ENCODE measurements around the gene CYP2R1. TPM values are rescaled to one million over a fixed set of nuclear protein-coding genes. Genes with fewer than 3 reads are reported as not detected.

The CYP2R1 gene
- total and polyA plus RNA-seq, 2 donors (not counting 3 experiments of a cell fraction or from before 2014, with no cell fraction given), result 5.8 to 8.0 TPM

GRCh38 chr11:14934641-14935351, 42.8 kb upstream of the CYP2R1 start:
- H3K4me2 ChIP-seq (ENCODE audit: insufficient read depth, low read length), result no peak overlapping the region
- H3K36me3 ChIP-seq (ENCODE audit: control insufficient read depth in 2 of 2, extremely low read depth in 1 of 2, insufficient read depth in 2 of 2, low read length in 2 of 2), result no peaks in the 10 kb centered on the region
- H4K20me1 ChIP-seq (replicated peaks; ENCODE audit: control insufficient read depth, extremely low read depth, insufficient read depth, low read length), result no peaks in the 10 kb centered on the region
- no peaks in the 10 kb centered on the region for H3K9me3 ChIP-seq (replicated peaks; ENCODE audit: control insufficient read depth, insufficient read depth, low read length)
- H3K9ac ChIP-seq (replicated peaks; ENCODE audit: extremely low read depth, insufficient read depth, low read length), result no peak overlapping the region
- no peak overlapping the region for H2AFZ ChIP-seq (ENCODE audit: low read depth, low read length)
- no peak overlapping the region for H3K4me3 ChIP-seq (replicated peaks in 1 of 3; ENCODE audit: insufficient read depth in 1 of 3, low read depth in 1 of 3, low read length in 3 of 3)
- dilution Hi-C loops (cut with MboI; ENCODE audit: extremely low pct_ligation_motif_present, low sequenced_read_pairs), result no loop called here
- intact Hi-C loops (cut with micrococcal nuclease), result no loop called here
- CTCF ChIA-PET, result no interaction called here
- H3K79me2 ChIP-seq (ENCODE audit: control insufficient read depth, insufficient read depth, low read length), result no peaks in the 10 kb centered on the region
- no peak for DNase-seq (ENCODE audit: low read depth, low spot score)
- H3K4me1 ChIP-seq (ENCODE audit: control insufficient read depth, extremely low read depth, insufficient read depth, low read length), result no peaks in the 10 kb centered on the region
- BruUV-seq (replicated peaks), result no TSS peak
- POLR2A ChIA-PET, result no interaction called here
- TF ChIP-seq FOS (IDR thresholded peaks at IDR 0.05; ENCODE audit: borderline replicate concordance, insufficient read depth, low read length), result no peak
- H3K9me1 ChIP-seq (replicated peaks; ENCODE audit: control insufficient read depth, extremely low read depth, insufficient read depth, low read length), result no peaks in the 10 kb centered on the region
- no peak for FAIRE-seq
- no peaks in the 10 kb centered on the region for H3K27me3 ChIP-seq (ENCODE audit: control insufficient read depth in 2 of 2, insufficient read depth in 2 of 2, low read length in 2 of 2)
- no peak overlapping the region for H3K27ac ChIP-seq (ENCODE audit: insufficient read depth, low read depth, low read length)

GRCh38 chr11:14932447-14932846, 40.4 kb upstream of the CYP2R1 start:
- no peak for FAIRE-seq
- no peak overlapping the region for H3K4me2 ChIP-seq (ENCODE audit: insufficient read depth, low read length)
- ChIA-PET POLR2A (no interaction called here), CTCF (no interaction called here)
- H2AFZ ChIP-seq (ENCODE audit: low read depth, low read length), result no peak overlapping the region
- H3K4me1 ChIP-seq (ENCODE audit: control insufficient read depth, extremely low read depth, insufficient read depth, low read length), result no peaks in the 10 kb centered on the region
- dilution Hi-C loops (cut with MboI; ENCODE audit: extremely low pct_ligation_motif_present, low sequenced_read_pairs), result no loop called here
- no peak overlapping the region for H3K27ac ChIP-seq (ENCODE audit: insufficient read depth, low read depth, low read length)
- H3K9ac ChIP-seq (replicated peaks; ENCODE audit: extremely low read depth, insufficient read depth, low read length), result no peak overlapping the region
- no peaks in the 10 kb centered on the region for H4K20me1 ChIP-seq (replicated peaks; ENCODE audit: control insufficient read depth, extremely low read depth, insufficient read depth, low read length)
- intact Hi-C loops (cut with micrococcal nuclease), result no loop called here
- no peak for DNase-seq (ENCODE audit: low read depth, low spot score)
- TF ChIP-seq FOS (IDR thresholded peaks at IDR 0.05; ENCODE audit: borderline replicate concordance, insufficient read depth, low read length) (no peak), MAX (IDR thresholded peaks at IDR 0.05; ENCODE audit: insufficient read depth, insufficient read length) (no peak), GATA2 (IDR thresholded peaks at IDR 0.05; ENCODE audit: insufficient read depth, insufficient read length, low read depth, low read length) (no peak), MYC (IDR thresholded peaks at IDR 0.05; ENCODE audit: low read depth, low read length) (no peak), CTCF (IDR thresholded peaks at IDR 0.05; ENCODE audit: extremely low read depth in 1 of 2, insufficient read depth in 1 of 2, low read depth in 1 of 2, low read length in 2 of 2) (no peak), POLR2A (IDR thresholded peaks at IDR 0.05; ENCODE audit: low read depth, low read length) (no peak), JUN (IDR thresholded peaks at IDR 0.05; ENCODE audit: borderline replicate concordance, insufficient read depth, insufficient read length, low read depth) (no peak), EZH2 (IDR thresholded peaks at IDR 0.05; ENCODE audit: borderline replicate concordance, low read depth, low read length, severe bottlenecking) (no peak), POLR2AphosphoS5 (IDR thresholded peaks at IDR 0.05; ENCODE audit: insufficient read depth, low read depth, low read length) (no peak)
- H3K36me3 ChIP-seq (ENCODE audit: control insufficient read depth in 2 of 2, extremely low read depth in 1 of 2, insufficient read depth in 2 of 2, low read length in 2 of 2), result no peaks in the 10 kb centered on the region
- H3K4me3 ChIP-seq (replicated peaks in 1 of 3; ENCODE audit: insufficient read depth in 1 of 3, low read depth in 1 of 3, low read length in 3 of 3), result no peak overlapping the region
- H3K9me1 ChIP-seq (replicated peaks; ENCODE audit: control insufficient read depth, extremely low read depth, insufficient read depth, low read length), result no peaks in the 10 kb centered on the region
- H3K27me3 ChIP-seq (ENCODE audit: control insufficient read depth in 2 of 2, insufficient read depth in 2 of 2, low read length in 2 of 2), result no peaks in the 10 kb centered on the region
- no TSS peak for BruUV-seq (replicated peaks)
- no peaks in the 10 kb centered on the region for H3K9me3 ChIP-seq (replicated peaks; ENCODE audit: control insufficient read depth, insufficient read depth, low read length)
- no peaks in the 10 kb centered on the region for H3K79me2 ChIP-seq (ENCODE audit: control insufficient read depth, insufficient read depth, low read length)
